ENCODE data around the gene ZC3H12A.

DNA sequence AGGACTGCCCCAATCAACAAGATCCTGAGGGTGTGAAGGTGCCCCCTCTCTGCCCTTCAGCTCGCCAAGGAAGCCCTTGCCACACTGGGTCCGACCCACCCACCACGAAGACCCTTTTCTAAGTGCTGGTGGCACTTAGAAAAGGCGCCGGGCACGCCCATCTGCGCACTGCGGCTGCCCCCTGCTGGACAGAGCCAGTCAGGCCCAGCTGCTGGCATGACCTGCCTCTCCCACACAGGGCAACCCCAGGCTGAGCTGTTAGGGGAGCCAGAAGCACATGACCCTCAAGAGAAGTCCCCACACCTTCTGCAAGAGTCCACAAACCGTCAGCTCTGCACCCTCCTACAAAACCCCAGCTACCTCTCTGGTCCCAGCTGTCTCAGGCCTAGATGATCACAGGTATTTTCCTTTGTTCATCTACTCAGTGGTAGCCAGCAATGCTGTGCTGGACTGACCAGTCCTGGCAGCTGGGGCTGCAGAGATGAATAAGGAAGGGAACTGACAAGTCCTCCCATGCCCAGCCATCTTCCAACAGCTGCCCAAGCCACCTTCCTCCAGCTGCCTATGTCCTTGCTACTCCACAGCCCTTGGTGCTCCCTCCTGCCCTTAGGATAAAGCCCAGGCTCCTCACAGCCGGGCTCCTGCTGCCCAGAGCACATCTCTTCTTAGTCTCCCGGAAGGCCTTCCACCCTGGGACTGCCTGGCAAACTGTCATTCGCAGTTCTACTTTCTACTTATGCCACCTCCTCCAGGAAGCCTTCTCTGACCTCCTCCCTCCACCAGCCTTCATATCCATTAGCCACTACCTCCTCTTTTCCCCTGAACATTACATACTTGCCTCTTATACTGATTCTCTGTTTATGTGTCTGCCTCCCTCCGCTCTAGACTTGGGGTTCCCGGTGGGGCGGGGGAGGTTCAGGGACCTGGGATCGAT is 39.8 kb upstream of the ZC3H12A start:
- no peak for TF ChIP-seq CREM (IDR thresholded peaks at IDR 0.05; ENCODE audit: low read depth)
- TF ChIP-seq, protein P1, sequence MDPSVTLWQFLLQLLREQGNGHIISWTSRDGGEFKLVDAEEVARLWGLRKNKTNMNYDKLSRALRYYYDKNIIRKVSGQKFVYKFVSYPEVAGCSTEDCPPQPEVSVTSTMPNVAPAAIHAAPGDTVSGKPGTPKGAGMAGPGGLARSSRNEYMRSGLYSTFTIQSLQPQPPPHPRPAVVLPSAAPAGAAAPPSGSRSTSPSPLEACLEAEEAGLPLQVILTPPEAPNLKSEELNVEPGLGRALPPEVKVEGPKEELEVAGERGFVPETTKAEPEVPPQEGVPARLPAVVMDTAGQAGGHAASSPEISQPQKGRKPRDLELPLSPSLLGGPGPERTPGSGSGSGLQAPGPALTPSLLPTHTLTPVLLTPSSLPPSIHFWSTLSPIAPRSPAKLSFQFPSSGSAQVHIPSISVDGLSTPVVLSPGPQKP (IDR thresholded peaks at IDR 0.05; ENCODE audit: low read depth, low read length), result no peak
- no peak for TF ChIP-seq SP1 (IDR thresholded peaks at IDR 0.05; ENCODE audit: low read depth, low read length)
- no peak for TF ChIP-seq RAD51 (IDR thresholded peaks at IDR 0.05)
- TF ChIP-seq CBX5 (IDR thresholded peaks at IDR 0.05; ENCODE audit: low read depth), result no peak
- TF ChIP-seq, protein P2, sequence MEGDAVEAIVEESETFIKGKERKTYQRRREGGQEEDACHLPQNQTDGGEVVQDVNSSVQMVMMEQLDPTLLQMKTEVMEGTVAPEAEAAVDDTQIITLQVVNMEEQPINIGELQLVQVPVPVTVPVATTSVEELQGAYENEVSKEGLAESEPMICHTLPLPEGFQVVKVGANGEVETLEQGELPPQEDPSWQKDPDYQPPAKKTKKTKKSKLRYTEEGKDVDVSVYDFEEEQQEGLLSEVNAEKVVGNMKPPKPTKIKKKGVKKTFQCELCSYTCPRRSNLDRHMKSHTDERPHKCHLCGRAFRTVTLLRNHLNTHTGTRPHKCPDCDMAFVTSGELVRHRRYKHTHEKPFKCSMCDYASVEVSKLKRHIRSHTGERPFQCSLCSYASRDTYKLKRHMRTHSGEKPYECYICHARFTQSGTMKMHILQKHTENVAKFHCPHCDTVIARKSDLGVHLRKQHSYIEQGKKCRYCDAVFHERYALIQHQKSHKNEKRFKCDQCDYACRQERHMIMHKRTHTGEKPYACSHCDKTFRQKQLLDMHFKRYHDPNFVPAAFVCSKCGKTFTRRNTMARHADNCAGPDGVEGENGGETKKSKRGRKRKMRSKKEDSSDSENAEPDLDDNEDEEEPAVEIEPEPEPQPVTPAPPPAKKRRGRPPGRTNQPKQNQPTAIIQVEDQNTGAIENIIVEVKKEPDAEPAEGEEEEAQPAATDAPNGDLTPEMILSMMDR (IDR thresholded peaks at IDR 0.05 in 2 of 3, conservative IDR thresholded peaks at IDR 0.05 in 1 of 3; ENCODE audit: control insufficient read depth in 2 of 3, extremely low read depth in 1 of 3, insufficient read depth in 1 of 3, low read depth in 3 of 3, low read length in 3 of 3), result peak; percentile 91 to 99 (median 95)
- no peak for TF ChIP-seq ZZZ3 (IDR thresholded peaks at IDR 0.05; ENCODE audit: control insufficient read depth, insufficient read length, low read depth)
- no peak for TF ChIP-seq ZNF274 (IDR thresholded peaks at IDR 0.05; ENCODE audit: insufficient read depth, insufficient read length)
- no peak for TF ChIP-seq IKZF2 (IDR thresholded peaks at IDR 0.05)
- TF ChIP-seq POLR2A (IDR thresholded peaks at IDR 0.05; ENCODE audit: low read depth, low read length), result no peak

Measured in GM12878 (cell line).